Measurements from ENCODE around the gene ARSB. TPM values are rescaled to one million over a fixed set of nuclear protein-coding genes. Genes with fewer than 3 reads are reported as not detected.

ARSB gene
- total RNA-seq, 1 donor = 26.3 TPM

DNA sequence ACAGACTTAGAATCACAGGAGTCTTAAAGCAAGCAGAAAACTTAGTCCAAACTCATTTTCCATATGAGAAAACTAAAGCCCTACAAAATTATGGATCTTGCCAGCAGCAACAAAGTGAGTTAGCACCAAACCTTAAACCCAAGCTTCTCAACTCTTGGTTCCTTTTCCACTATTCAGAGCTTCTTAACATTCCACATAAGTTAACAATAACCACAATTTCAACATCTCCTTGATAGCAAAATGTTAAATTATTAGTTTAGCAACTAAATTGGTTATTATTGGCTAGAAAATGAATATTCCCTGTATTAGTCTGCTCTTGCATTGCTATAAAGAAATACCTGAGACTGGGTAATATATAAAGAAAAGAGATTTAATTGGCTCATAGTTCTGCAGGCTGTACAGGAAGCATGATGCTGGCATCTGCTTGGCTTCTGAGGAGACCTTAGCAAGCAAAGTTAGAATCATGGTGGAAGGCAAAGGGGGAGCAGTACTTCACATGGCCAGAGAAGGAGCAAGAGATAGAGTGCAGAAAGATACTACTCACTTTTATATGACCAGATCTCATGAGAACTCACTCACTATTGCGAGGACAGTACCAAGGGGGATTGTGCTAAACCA lies 26.2 kb upstream of the ARSB start:
- TF ChIP-seq, protein P1, sequence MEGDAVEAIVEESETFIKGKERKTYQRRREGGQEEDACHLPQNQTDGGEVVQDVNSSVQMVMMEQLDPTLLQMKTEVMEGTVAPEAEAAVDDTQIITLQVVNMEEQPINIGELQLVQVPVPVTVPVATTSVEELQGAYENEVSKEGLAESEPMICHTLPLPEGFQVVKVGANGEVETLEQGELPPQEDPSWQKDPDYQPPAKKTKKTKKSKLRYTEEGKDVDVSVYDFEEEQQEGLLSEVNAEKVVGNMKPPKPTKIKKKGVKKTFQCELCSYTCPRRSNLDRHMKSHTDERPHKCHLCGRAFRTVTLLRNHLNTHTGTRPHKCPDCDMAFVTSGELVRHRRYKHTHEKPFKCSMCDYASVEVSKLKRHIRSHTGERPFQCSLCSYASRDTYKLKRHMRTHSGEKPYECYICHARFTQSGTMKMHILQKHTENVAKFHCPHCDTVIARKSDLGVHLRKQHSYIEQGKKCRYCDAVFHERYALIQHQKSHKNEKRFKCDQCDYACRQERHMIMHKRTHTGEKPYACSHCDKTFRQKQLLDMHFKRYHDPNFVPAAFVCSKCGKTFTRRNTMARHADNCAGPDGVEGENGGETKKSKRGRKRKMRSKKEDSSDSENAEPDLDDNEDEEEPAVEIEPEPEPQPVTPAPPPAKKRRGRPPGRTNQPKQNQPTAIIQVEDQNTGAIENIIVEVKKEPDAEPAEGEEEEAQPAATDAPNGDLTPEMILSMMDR (IDR thresholded peaks at IDR 0.05; ENCODE audit: insufficient read depth, low read depth, low read length) = no peak
- H3K4me3 ChIP-seq (ENCODE audit: low read depth, low read length) = no peak overlapping the region
- no peak for DNase-seq (ENCODE audit: low read depth)

- H3K4me3 ChIP-seq (ENCODE audit: low read depth, low read length) = no peak overlapping the region
- TF ChIP-seq, protein P1 (IDR thresholded peaks at IDR 0.05; ENCODE audit: insufficient read depth, low read depth, low read length) = no peak
- no peak for DNase-seq (ENCODE audit: low read depth)
Measured at GRCh38 chr5:79008362-79008761, 23.3 kb upstream of the ARSB start.

DNA sequence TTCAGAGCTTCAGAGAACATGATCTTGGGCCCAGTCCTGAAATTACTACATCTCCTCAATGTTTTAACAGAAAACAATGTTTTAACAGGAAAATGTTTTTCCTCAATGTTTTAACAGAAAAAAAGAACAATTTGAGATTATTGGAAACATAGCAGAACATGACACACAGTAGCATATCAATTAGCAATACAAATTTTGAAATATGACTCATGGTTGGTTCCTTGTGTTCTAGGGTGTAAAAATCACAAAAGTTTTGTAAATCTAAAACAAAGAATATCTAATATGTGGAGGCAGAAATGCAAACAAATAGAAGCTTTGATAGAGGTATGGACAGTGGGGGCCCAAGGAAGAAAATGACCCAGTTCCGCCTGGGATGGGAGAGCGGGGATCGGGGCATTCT lies 22.8 kb upstream of the ARSB start:
- no peak overlapping the region for H3K4me3 ChIP-seq (ENCODE audit: low read depth, low read length)
- TF ChIP-seq, protein P1 (IDR thresholded peaks at IDR 0.05; ENCODE audit: insufficient read depth, low read depth, low read length) = no peak
- DNase-seq (ENCODE audit: low read depth) = no peak

- no peak overlapping the region for H3K4me3 ChIP-seq (ENCODE audit: low read depth, low read length)
- no peak for DNase-seq (ENCODE audit: low read depth)
Measured at GRCh38 chr5:79005936-79006631, 21.0 kb upstream of the ARSB start.

GRCh38 chr5:79005151-79005550 lies 20.0 kb upstream of the ARSB start:
- DNase-seq (ENCODE audit: low read depth) = no peak
- TF ChIP-seq, protein P1 (IDR thresholded peaks at IDR 0.05; ENCODE audit: insufficient read depth, low read depth, low read length) = no peak

More at GRCh38 chr5:79005936-79006631, 21.0 kb upstream of the ARSB start:
- TF ChIP-seq, protein P1 (IDR thresholded peaks at IDR 0.05; ENCODE audit: insufficient read depth, low read depth, low read length) = no peak

DNA sequence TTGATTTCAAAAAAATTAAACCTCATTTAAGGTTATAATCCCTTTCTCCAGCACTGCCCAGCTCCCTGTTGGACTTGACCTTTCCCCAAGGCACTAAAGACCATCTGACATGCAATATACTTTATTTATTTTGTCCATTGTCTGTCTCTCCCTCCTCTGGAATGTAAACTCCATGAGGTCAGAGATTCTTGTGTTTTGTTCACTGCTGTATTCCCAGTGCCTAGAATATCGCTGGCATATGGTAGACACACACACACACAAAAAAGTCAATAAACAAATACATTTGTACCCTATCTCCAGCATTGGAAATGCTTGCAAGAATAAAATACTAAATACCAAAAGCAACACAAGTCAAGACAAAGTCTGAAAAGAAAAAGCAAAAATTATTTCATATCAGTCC lies 17.3 kb upstream of the ARSB start:
- no peak for DNase-seq (ENCODE audit: low read depth)

More at GRCh38 chr5:79005151-79005550, 20.0 kb upstream of the ARSB start:
- no peak overlapping the region for H3K4me3 ChIP-seq (ENCODE audit: low read depth, low read length)

More for the DNA sequence above, 17.3 kb upstream of the ARSB start:
- TF ChIP-seq, protein P1 (IDR thresholded peaks at IDR 0.05; ENCODE audit: insufficient read depth, low read depth, low read length) = no peak
- no peak overlapping the region for H3K4me3 ChIP-seq (ENCODE audit: low read depth, low read length)

All from fibroblast of villous mesenchyme (primary cell).